ENCODE results near the gene EGF.

GRCh38 chr4:109930872-109931271 is 18.2 kb downstream of the EGF start:
- no peak for TF ChIP-seq POLR2A (IDR thresholded peaks at IDR 0.05)
- TF ChIP-seq, protein P1, sequence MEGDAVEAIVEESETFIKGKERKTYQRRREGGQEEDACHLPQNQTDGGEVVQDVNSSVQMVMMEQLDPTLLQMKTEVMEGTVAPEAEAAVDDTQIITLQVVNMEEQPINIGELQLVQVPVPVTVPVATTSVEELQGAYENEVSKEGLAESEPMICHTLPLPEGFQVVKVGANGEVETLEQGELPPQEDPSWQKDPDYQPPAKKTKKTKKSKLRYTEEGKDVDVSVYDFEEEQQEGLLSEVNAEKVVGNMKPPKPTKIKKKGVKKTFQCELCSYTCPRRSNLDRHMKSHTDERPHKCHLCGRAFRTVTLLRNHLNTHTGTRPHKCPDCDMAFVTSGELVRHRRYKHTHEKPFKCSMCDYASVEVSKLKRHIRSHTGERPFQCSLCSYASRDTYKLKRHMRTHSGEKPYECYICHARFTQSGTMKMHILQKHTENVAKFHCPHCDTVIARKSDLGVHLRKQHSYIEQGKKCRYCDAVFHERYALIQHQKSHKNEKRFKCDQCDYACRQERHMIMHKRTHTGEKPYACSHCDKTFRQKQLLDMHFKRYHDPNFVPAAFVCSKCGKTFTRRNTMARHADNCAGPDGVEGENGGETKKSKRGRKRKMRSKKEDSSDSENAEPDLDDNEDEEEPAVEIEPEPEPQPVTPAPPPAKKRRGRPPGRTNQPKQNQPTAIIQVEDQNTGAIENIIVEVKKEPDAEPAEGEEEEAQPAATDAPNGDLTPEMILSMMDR (IDR thresholded peaks at IDR 0.05): no peak
